ENCODE results near the gene TIMM17A. TPM values are rescaled to one million over a fixed set of nuclear protein-coding genes. Genes with fewer than 3 reads are reported as not detected.

Gene TIMM17A
- polyA plus RNA-seq, 3 donors: 27.4 to 50.3 (median 45.4) TPM

- Histone ChIP-seq H2AFZ (ENCODE audit: insufficient read depth, low read depth, low read length, poor library complexity, severe bottlenecking) (no peak overlapping the region), H3K4me1 (ENCODE audit: control insufficient read depth in 1 of 2, insufficient read depth in 2 of 2, low read length in 2 of 2) (no peaks in the 10 kb centered on the region), H3K79me2 (ENCODE audit: insufficient read depth, low read length) (no peaks in the 10 kb centered on the region), H3K4me2 (replicated peaks; ENCODE audit: extremely low read depth, low read length, poor library complexity, severe bottlenecking) (no peak overlapping the region), H3K27me3 (ENCODE audit: control insufficient read depth in 2 of 2, insufficient read depth in 2 of 2, low read length in 2 of 2) (no peaks in the 10 kb centered on the region), H3K9ac (ENCODE audit: insufficient read depth, low read length, poor library complexity, severe bottlenecking) (no peak overlapping the region), H3K9me3 (replicated peaks in 1 of 2; ENCODE audit: control insufficient read depth in 1 of 2, insufficient read depth in 1 of 2, low read length in 2 of 2) (no peaks in the 10 kb centered on the region), H3K27ac (ENCODE audit: low read depth in 1 of 2, low read length in 2 of 2) (no peak overlapping the region), H3K4me3 (replicated peaks in 1 of 3; ENCODE audit: low read depth in 2 of 3, low read length in 3 of 3) (no peak overlapping the region), H4K20me1 (ENCODE audit: insufficient read depth, low read length) (no peaks in the 10 kb centered on the region), H3K36me3 (replicated peaks in 1 of 2; ENCODE audit: control insufficient read depth in 1 of 2, insufficient read depth in 2 of 2, low read length in 2 of 2) (peaks cover 0 to 22% of the 10 kb centered on the region in 2 donors)
- Mint-ChIP-seq H3K9me3 (no peaks in the 10 kb centered on the region), H3K27me3 (ENCODE audit: low read depth in 3 of 3) (peaks cover 1 to 6% (median 3%) of the 10 kb centered on the region in 3 donors), H3K4me1 (no peaks in the 10 kb centered on the region), H3K27ac (peak overlapping the region in 1 of 7 donors; percentile 33), H3K36me3 (peaks cover 13 to 24% of the 10 kb centered on the region in 2 donors), H3K4me3 (no peak overlapping the region)
- 93% methylated on average over 12 of the region's 17 CpGs for WGBS (ENCODE audit: insufficient coverage)
- TF ChIP-seq CTCF (IDR thresholded peaks at IDR 0.05): no peak
- no peak for DNase-seq
- intact Hi-C loops (cut with micrococcal nuclease): no loop called here
Measured at GRCh38 chr1:202014915-202015661, 59.8 kb downstream of the TIMM17A start.

- Mint-ChIP-seq H3K27ac (no peak overlapping the region), H3K4me3 (no peak overlapping the region), H3K36me3 (peaks cover 13 to 24% of the 10 kb centered on the region in 2 donors), H3K9me3 (no peaks in the 10 kb centered on the region), H3K27me3 (ENCODE audit: low read depth in 3 of 3) (peaks cover 1 to 6% (median 2%) of the 10 kb centered on the region in 3 donors), H3K4me1 (no peaks in the 10 kb centered on the region)
- no peaks in the 10 kb centered on the region for H4K20me1 ChIP-seq (ENCODE audit: insufficient read depth, low read length)
- H3K79me2 ChIP-seq (ENCODE audit: insufficient read depth, low read length): no peaks in the 10 kb centered on the region
- no peak overlapping the region for H2AFZ ChIP-seq (ENCODE audit: insufficient read depth, low read depth, low read length, poor library complexity, severe bottlenecking)
- TF ChIP-seq CTCF (IDR thresholded peaks at IDR 0.05): no peak
- H3K27me3 ChIP-seq (ENCODE audit: control insufficient read depth in 2 of 2, insufficient read depth in 2 of 2, low read length in 2 of 2): no peaks in the 10 kb centered on the region
- no peaks in the 10 kb centered on the region for H3K9me3 ChIP-seq (replicated peaks in 1 of 2; ENCODE audit: control insufficient read depth in 1 of 2, insufficient read depth in 1 of 2, low read length in 2 of 2)
- H3K4me2 ChIP-seq (replicated peaks; ENCODE audit: extremely low read depth, low read length, poor library complexity, severe bottlenecking): no peak overlapping the region
- DNase-seq: no peak
- H3K4me1 ChIP-seq (ENCODE audit: control insufficient read depth in 1 of 2, insufficient read depth in 2 of 2, low read length in 2 of 2): no peaks in the 10 kb centered on the region
- H3K36me3 ChIP-seq (replicated peaks in 1 of 2; ENCODE audit: control insufficient read depth in 1 of 2, insufficient read depth in 2 of 2, low read length in 2 of 2): peaks cover 0 to 17% of the 10 kb centered on the region in 2 donors
- intact Hi-C loops (cut with micrococcal nuclease): no loop called here
- no peak overlapping the region for H3K4me3 ChIP-seq (replicated peaks in 1 of 3; ENCODE audit: low read depth in 2 of 3, low read length in 3 of 3)
- WGBS (ENCODE audit: insufficient coverage): 100% methylated on average over 1 of the region's 3 CpGs
- no peak overlapping the region for H3K27ac ChIP-seq (ENCODE audit: low read depth in 1 of 2, low read length in 2 of 2)
- H3K9ac ChIP-seq (ENCODE audit: insufficient read depth, low read length, poor library complexity, severe bottlenecking): no peak overlapping the region
Measured at GRCh38 chr1:202015662-202015937, 60.3 kb downstream of the TIMM17A start.

All from CD14-positive monocyte (primary cell).